Breast epithelium (tissue), 3 donors: ENCODE results near the gene CFC1.
"Not testable (repeated sequence)": the region's sequence is repeated elsewhere in the genome, so short reads cannot be mapped to it uniquely, and the experiment has no call there.

Source experiments
- CTCF ChIP-seq, 3 donors: fragments of 450-650 bp; IDR thresholded peaks; one replicate each; pipeline ENCODE4 v1.5.1; 2016 to 2017; ENCODE audit warnings: antibody characterized with exemption in 3 of 3, mild to moderate bottlenecking in 3 of 3, moderate library complexity in 3 of 3
- POLR2A ChIP-seq: fragments of 450-650 bp; IDR thresholded peaks from one replicate; pipeline ENCODE4 v1.6.1; 2016; ENCODE audit warnings: antibody characterized with exemption, mild to moderate bottlenecking, moderate library complexity
- POLR2AphosphoS5 ChIP-seq, 3 donors: sonication (generic); formaldehyde crosslinking; IDR thresholded peaks; one replicate each; pipeline ENCODE4 v1.6.1; 2017; ENCODE audit warnings: antibody characterized with exemption in 3 of 3

GRCh38 chr2:130611140-130611539 is 11.8 kb upstream of the CFC1 start, which contains the start of gene POTEJ:
- not testable (repeated sequence) for TF ChIP-seq POLR2A; CTCF (IDR thresholded peaks at IDR 0.05); POLR2AphosphoS5 (IDR thresholded peaks at IDR 0.05)
